MM.1S (cell line): ENCODE measurements around the gene CCDC190.
A peak's percentile ranks its signal among the peaks of the same experiment; 100 is the strongest.
"Not testable (repeated sequence)": the region's sequence is repeated elsewhere in the genome, so short reads cannot be mapped to it uniquely, and the experiment has no call there.

Source experiments
- DNase-seq: peaks from one replicate; pipeline ENCODE4 v3.0.0-alpha.2; 2015
- H2AFZ ChIP-seq: fragments of 300-600 bp; sonication (generic); 2 replicates; pipeline ENCODE4 v1.6.0; 2016; ENCODE audit warnings: antibody characterized with exemption, low read length
- H3F3A ChIP-seq: fragments of 300-600 bp; sonication (generic); 2 replicates; pipeline ENCODE4 v1.6.1; 2016; ENCODE audit warnings: mild to moderate bottlenecking, antibody characterized with exemption, low read length, moderate library complexity, mixed read lengths; ENCODE audit not compliant: insufficient read depth
- H3K27ac ChIP-seq: fragments of 300-600 bp; sonication (generic); 2 replicates; pipeline ENCODE4 v1.5.1; 2016; ENCODE audit warnings: mild to moderate bottlenecking, low read length
- H3K27me3 ChIP-seq: fragments of 300-600 bp; sonication (generic); replicated peaks from 2 replicates; pipeline ENCODE4 v1.6.0; 2016; ENCODE audit warnings: low read length; ENCODE audit not compliant: insufficient read depth
- H3K36me3 ChIP-seq: fragments of 300-600 bp; sonication (generic); replicated peaks from 2 replicates; pipeline ENCODE4 v1.6.1; 2016; ENCODE audit warnings: mild to moderate bottlenecking, low read length, mixed read lengths; ENCODE audit not compliant: insufficient read depth
- H3K4me1 ChIP-seq: fragments of 300-600 bp; sonication (generic); 2 replicates; pipeline ENCODE4 v1.6.1; 2016; ENCODE audit warnings: low read length, mixed read lengths
- H3K4me2 ChIP-seq: fragments of 300-600 bp; sonication (generic); 2 replicates; pipeline ENCODE4 v1.6.0; 2016; ENCODE audit warnings: low read depth, low read length
- H3K4me3 ChIP-seq: fragments of 300-600 bp; sonication (generic); 2 replicates; pipeline ENCODE4 v1.5.1; 2016; ENCODE audit warnings: low read length, mixed read lengths
- H3K79me2 ChIP-seq: fragments of 300-600 bp; sonication (generic); 2 replicates; pipeline ENCODE4 v1.6.1; 2016; ENCODE audit warnings: mixed run types, low read length, mixed read lengths
- H3K9ac ChIP-seq: fragments of 300-600 bp; sonication (generic); 2 replicates; pipeline ENCODE4 v1.6.1; 2016; ENCODE audit warnings: low read length, mixed read lengths
- H3K9me2 ChIP-seq: fragments of 300-600 bp; sonication (generic); replicated peaks from 2 replicates; pipeline ENCODE4 v1.6.1; 2016; ENCODE audit warnings: mild to moderate bottlenecking, low read length, mixed read lengths; ENCODE audit not compliant: insufficient read depth
- H3K9me3 ChIP-seq: fragments of 300-600 bp; sonication (generic); replicated peaks from 2 replicates; pipeline ENCODE4 v1.6.1; 2016; ENCODE audit warnings: mild to moderate bottlenecking, low read length, mixed read lengths; ENCODE audit not compliant: insufficient read depth
- H4K20me1 ChIP-seq: fragments of 300-600 bp; sonication (generic); 2 replicates; pipeline ENCODE4 v1.6.1; 2016; ENCODE audit warnings: mild to moderate bottlenecking, low read length, moderate library complexity, mixed read lengths; ENCODE audit not compliant: insufficient read depth
- CTCF ChIP-seq: fragments of 300-600 bp; sonication (generic); IDR thresholded peaks from 2 replicates; pipeline ENCODE4 v1.5.1; 2016; ENCODE audit warnings: antibody characterized with exemption, low read length, mixed read lengths
- EZH2 ChIP-seq: fragments of 300-600 bp; sonication (generic); optimal IDR thresholded peaks from 2 replicates; pipeline ENCODE3; 2017; ENCODE audit warnings: low read depth, mild to moderate bottlenecking, antibody characterized with exemption, low read length, mixed read lengths
- EZH2phosphoT487 ChIP-seq: fragments of 300-600 bp; sonication (generic); IDR thresholded peaks from 2 replicates; pipeline ENCODE4 v1.6.1; 2018; ENCODE audit warnings: antibody characterized with exemption, low read length

The CCDC190 gene

GRCh38 chr1:162881590-162881989 lies 20.6 kb upstream of the CCDC190 start:
- Histone ChIP-seq H3F3A (no peaks in the 10 kb centered on the region), H3K9ac (no peak overlapping the region), H4K20me1 (no peaks in the 10 kb centered on the region), H3K9me2 (no peaks in the 10 kb centered on the region), H3K4me2 (no peak overlapping the region), H3K9me3 (no peaks in the 10 kb centered on the region), H3K36me3 (no peaks in the 10 kb centered on the region), H3K79me2 (no peaks in the 10 kb centered on the region), H3K27ac (no peak overlapping the region), H3K4me1 (no peaks in the 10 kb centered on the region), H2AFZ (no peak overlapping the region), H3K4me3 (no peak overlapping the region), H3K27me3 (no peaks in the 10 kb centered on the region)
- no peak for DNase-seq
- no peak for TF ChIP-seq CTCF
- TF ChIP-seq EZH2phosphoT487, result no peak
- TF ChIP-seq EZH2, result no peak

- H3K4me3 ChIP-seq, DNase-seq, H3K27me3 ChIP-seq, H3K9me2 ChIP-seq, H4K20me1 ChIP-seq, H3K27ac ChIP-seq, H2AFZ ChIP-seq, H3K36me3 ChIP-seq, H3K4me1 ChIP-seq, H3K79me2 ChIP-seq, H3K9me3 ChIP-seq, H3F3A ChIP-seq, H3K4me2 ChIP-seq, H3K9ac ChIP-seq: not testable (repeated sequence)
Observed at GRCh38 chr1:162880617-162881016, 19.6 kb upstream of the CCDC190 start.

- Histone ChIP-seq H3K9me2 (no peaks in the 10 kb centered on the region), H3K4me2 (no peak overlapping the region), H3K4me1 (no peaks in the 10 kb centered on the region), H3K27ac (no peak overlapping the region), H3K9me3 (no peaks in the 10 kb centered on the region), H3K36me3 (no peaks in the 10 kb centered on the region), H3K79me2 (no peaks in the 10 kb centered on the region), H3K27me3 (no peaks in the 10 kb centered on the region), H3F3A (no peaks in the 10 kb centered on the region), H4K20me1 (no peaks in the 10 kb centered on the region), H2AFZ (no peak overlapping the region), H3K9ac (no peak overlapping the region), H3K4me3 (no peak overlapping the region)
- DNase-seq, result peak; percentile 76
- TF ChIP-seq EZH2, result no peak
- peak; percentile 89 for TF ChIP-seq CTCF
- no peak for TF ChIP-seq EZH2phosphoT487
Observed at GRCh38 chr1:162878000-162878596, 17.1 kb upstream of the CCDC190 start.

GRCh38 chr1:162877412-162877811 lies 16.4 kb upstream of the CCDC190 start:
- no peak for DNase-seq
- H3K9me2 ChIP-seq, result no peaks in the 10 kb centered on the region
- H3K27ac ChIP-seq, result no peak overlapping the region
- H3K4me2 ChIP-seq, result no peak overlapping the region
- no peaks in the 10 kb centered on the region for H4K20me1 ChIP-seq
- no peaks in the 10 kb centered on the region for H3K9me3 ChIP-seq
- H3K36me3 ChIP-seq, result no peaks in the 10 kb centered on the region
- H3K27me3 ChIP-seq, result no peaks in the 10 kb centered on the region
- no peak overlapping the region for H2AFZ ChIP-seq
- no peaks in the 10 kb centered on the region for H3K4me1 ChIP-seq
- no peak overlapping the region for H3K4me3 ChIP-seq
- H3K79me2 ChIP-seq, result no peaks in the 10 kb centered on the region
- H3F3A ChIP-seq, result no peaks in the 10 kb centered on the region
- no peak overlapping the region for H3K9ac ChIP-seq
- TF ChIP-seq CTCF, result no peak
- TF ChIP-seq EZH2phosphoT487, result no peak
- no peak for TF ChIP-seq EZH2
